Right atrium auricular region (tissue), 2 donors: Measurements from ENCODE around the gene SRMS. TPM values are rescaled to one million over a fixed set of nuclear protein-coding genes. Genes with fewer than 3 reads are reported as not detected.

Experiments used
- DNase-seq: peaks from one replicate; pipeline ENCODE4 v3.0.0-alpha.2; 2019; ENCODE audit warnings: low spot score
- H3K27ac ChIP-seq, 2 donors: fragments of 200-600 bp; sonication (generic); 1 replicate in 1 of 2; 2 replicates in 1 of 2; pipeline ENCODE4 v1.5.1; 2016 to 2019
- H3K27me3 ChIP-seq, 2 donors: fragments of 200-600 bp; sonication (generic); one replicate each; pipeline versions ENCODE4 v1.5.1 to v1.6.0; 2017 to 2019
- H3K36me3 ChIP-seq: fragments of 200-600 bp; sonication (generic); one replicate; pipeline ENCODE4 v1.5.1; 2016
- H3K4me1 ChIP-seq, 2 donors: fragments of 200-600 bp; sonication (generic); one replicate each; pipeline versions ENCODE4 v1.5.1 to v1.6.0; 2017 to 2019
- H3K4me3 ChIP-seq, 2 donors: fragments of 200-600 bp; sonication (generic); 1 replicate in 1 of 2; 2 replicates in 1 of 2; pipeline ENCODE4 v1.5.1; 2017 to 2019; ENCODE audit warnings: mild to moderate bottlenecking in 1 of 2, moderate library complexity in 1 of 2
- H3K9me3 ChIP-seq, 2 donors: fragments of 200-600 bp; sonication (generic); one replicate each; pipeline ENCODE4 v1.5.1; 2019
- total RNA-seq, 2 donors: library from RNA; depleted of rRNA; stranded (reverse); fragments of >200 nt; gene quantifications; one replicate each; pipeline ENCODE4 v1.1.0, GENCODE V29; 2016
- TF ChIP-seq, protein P1 (sequence below), 2 donors: fragments of 200-600 bp; sonication (generic); IDR thresholded peaks; one replicate each; pipeline ENCODE4 v1.5.1; 2019; ENCODE audit warnings: antibody characterized with exemption in 2 of 2

SRMS gene
- total RNA-seq, 2 donors from 2014 or later, result not detected

DNA sequence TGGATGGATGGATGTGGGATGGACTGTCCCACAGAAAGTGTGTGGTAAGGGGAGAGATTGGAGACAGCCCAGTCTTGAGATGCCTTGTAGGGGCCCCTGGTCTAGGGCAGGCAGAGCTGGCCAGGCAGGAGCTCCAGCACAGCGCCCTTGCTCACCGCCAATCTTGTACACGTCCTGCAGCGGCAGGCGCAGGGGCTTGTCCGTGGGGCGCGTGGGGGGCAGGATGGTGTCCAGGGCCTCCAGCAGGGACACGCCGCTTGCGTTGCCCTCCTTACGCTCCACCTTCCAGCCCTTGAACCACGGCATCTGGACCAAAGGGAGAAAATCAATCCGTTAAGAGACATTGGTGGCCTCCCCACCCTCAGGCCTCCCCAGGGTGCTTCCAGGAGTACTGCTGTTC is 54.6 kb downstream of the SRMS start:
- H3K4me3 ChIP-seq, result no peak overlapping the region
- peaks cover 0 to 33% of the 10 kb centered on the region in 2 donors for H3K4me1 ChIP-seq
- peaks cover 55% of the 10 kb centered on the region for H3K36me3 ChIP-seq
- H3K27me3 ChIP-seq, result peaks cover 0 to 3% of the 10 kb centered on the region in 2 donors
- H3K27ac ChIP-seq, result no peak overlapping the region
- TF ChIP-seq, protein P1, sequence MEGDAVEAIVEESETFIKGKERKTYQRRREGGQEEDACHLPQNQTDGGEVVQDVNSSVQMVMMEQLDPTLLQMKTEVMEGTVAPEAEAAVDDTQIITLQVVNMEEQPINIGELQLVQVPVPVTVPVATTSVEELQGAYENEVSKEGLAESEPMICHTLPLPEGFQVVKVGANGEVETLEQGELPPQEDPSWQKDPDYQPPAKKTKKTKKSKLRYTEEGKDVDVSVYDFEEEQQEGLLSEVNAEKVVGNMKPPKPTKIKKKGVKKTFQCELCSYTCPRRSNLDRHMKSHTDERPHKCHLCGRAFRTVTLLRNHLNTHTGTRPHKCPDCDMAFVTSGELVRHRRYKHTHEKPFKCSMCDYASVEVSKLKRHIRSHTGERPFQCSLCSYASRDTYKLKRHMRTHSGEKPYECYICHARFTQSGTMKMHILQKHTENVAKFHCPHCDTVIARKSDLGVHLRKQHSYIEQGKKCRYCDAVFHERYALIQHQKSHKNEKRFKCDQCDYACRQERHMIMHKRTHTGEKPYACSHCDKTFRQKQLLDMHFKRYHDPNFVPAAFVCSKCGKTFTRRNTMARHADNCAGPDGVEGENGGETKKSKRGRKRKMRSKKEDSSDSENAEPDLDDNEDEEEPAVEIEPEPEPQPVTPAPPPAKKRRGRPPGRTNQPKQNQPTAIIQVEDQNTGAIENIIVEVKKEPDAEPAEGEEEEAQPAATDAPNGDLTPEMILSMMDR (IDR thresholded peaks at IDR 0.05), result no peak
- no peaks in the 10 kb centered on the region for H3K9me3 ChIP-seq
- no peak for DNase-seq

DNA sequence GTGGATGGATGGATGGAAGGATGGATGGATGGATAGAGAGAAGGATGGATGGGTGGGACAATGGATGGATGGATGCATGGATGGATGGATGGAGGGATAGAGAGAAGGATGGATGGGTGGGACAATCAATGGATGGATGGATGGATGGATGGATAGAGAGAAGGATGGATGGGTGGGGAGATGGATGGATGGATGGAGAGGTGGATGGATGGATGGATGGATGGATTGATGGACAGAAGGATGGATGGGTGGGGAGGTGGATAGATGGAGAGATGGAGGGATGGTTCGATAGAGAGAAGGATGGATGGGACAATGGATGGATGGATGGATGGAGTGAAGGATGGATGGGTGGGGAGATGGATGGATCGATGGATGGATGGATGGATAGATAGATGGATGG is 55.0 kb downstream of the SRMS start:
- no peak overlapping the region for H3K27ac ChIP-seq
- peaks cover 0 to 28% of the 10 kb centered on the region in 2 donors for H3K4me1 ChIP-seq
- H3K27me3 ChIP-seq, result peaks cover 0 to 3% of the 10 kb centered on the region in 2 donors
- TF ChIP-seq, protein P1 (IDR thresholded peaks at IDR 0.05), result no peak
- no peak overlapping the region for H3K4me3 ChIP-seq
- H3K9me3 ChIP-seq, result no peaks in the 10 kb centered on the region
- H3K36me3 ChIP-seq, result peaks cover 58% of the 10 kb centered on the region
- no peak for DNase-seq

- Histone ChIP-seq H3K36me3 (peaks cover 61% of the 10 kb centered on the region), H3K27me3 (peaks cover 0 to 3% of the 10 kb centered on the region in 2 donors)
- no peak for DNase-seq
These were observed 55.8 kb downstream of the SRMS start for GRCh38 chr20:63491635-63492230.

DNA sequence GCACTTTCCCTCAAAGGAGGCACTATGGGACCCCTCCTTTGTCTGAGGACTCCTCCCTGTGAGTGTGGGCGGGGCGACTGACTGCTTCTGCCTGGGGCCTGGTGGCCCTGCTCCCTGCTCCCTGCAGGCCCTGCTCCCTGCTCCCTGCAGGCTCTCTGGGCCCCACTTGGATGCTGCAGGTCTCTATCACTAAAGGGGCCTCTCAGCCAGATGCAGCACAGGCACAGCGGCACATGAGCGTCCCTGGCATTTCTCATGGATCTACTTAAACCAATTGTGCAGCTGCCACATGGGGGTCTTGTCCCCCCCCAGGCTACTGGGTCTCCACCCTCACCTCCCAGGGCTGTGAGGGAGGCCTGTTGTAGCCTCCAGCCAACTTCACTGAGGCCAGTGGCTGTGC is 56.5 kb downstream of the SRMS start:
- Histone ChIP-seq H3K36me3 (peaks cover 61% of the 10 kb centered on the region), H3K4me3 (no peak overlapping the region), H3K9me3 (no peaks in the 10 kb centered on the region), H3K27ac (no peak overlapping the region), H3K27me3 (peaks cover 0 to 3% of the 10 kb centered on the region in 2 donors), H3K4me1 (peaks cover 0 to 16% of the 10 kb centered on the region in 2 donors)
- TF ChIP-seq, protein P1 (IDR thresholded peaks at IDR 0.05), result no peak
- no peak for DNase-seq

More at GRCh38 chr20:63491635-63492230, 55.8 kb downstream of the SRMS start:
- TF ChIP-seq, protein P1 (IDR thresholded peaks at IDR 0.05), result no peak
- Histone ChIP-seq H3K9me3 (no peaks in the 10 kb centered on the region), H3K27ac (no peak overlapping the region), H3K4me1 (peaks cover 0 to 22% of the 10 kb centered on the region in 2 donors), H3K4me3 (no peak overlapping the region)

Other genes starting within 250 kb of the SRMS start
- gene CHRNA4, start 186.4 kb downstream of the SRMS start, total RNA-seq, result not detected
- not detected for gene KCNQ2, start 75.1 kb downstream of the SRMS start, total RNA-seq
- 100 to 1,000 TPM; 797 to 886 TPM for gene EEF1A2, start 48.7 kb downstream of the SRMS start, total RNA-seq
- gene PPDPF, start 27.0 kb downstream of the SRMS start, total RNA-seq, result 100 to 1,000 TPM; 138 to 185 TPM
- not detected for gene PTK6, start 10.4 kb downstream of the SRMS start, total RNA-seq
- gene FNDC11, start 6.4 kb upstream of the SRMS start, total RNA-seq, result not detected
- 10 to 100 TPM; 12.5 to 21.5 TPM for gene HELZ2, start 26.5 kb upstream of the SRMS start, total RNA-seq
- gene GMEB2, start 79.4 kb upstream of the SRMS start, total RNA-seq, result 1 to 10 TPM; 5.8 to 9.4 TPM
- gene STMN3, start 105.7 kb upstream of the SRMS start, total RNA-seq, result 10 to 100 TPM in 1 of 2 donors, 1 to 10 TPM in 1; 5.7 to 10.1 TPM
- gene RTEL1, start 110.6 kb upstream of the SRMS start, total RNA-seq, result 1 to 10 TPM; 4.8 to 9.2 TPM
- 1 to 10 TPM; 1.2 to 3.8 TPM for gene TNFRSF6B, start 148.9 kb upstream of the SRMS start, total RNA-seq
- 10 to 100 TPM; 33.5 to 39.4 TPM for gene ARFRP1, start 160.2 kb upstream of the SRMS start, total RNA-seq
- 10 to 100 TPM; 11.9 to 15.1 TPM for gene ZGPAT, start 160.3 kb upstream of the SRMS start, total RNA-seq
- 1 to 10 TPM; 2.4 to 2.5 TPM for gene LIME1, start 188.9 kb upstream of the SRMS start, total RNA-seq
- 10 to 100 TPM; 30.1 to 30.7 TPM for gene SLC2A4RG, start 192.0 kb upstream of the SRMS start, total RNA-seq